Kidney epithelial cell (primary cell): ENCODE measurements around the gene ATP2B1. TPM values are rescaled to one million over a fixed set of nuclear protein-coding genes. Genes with fewer than 3 reads are reported as not detected.

Source experiments
- DNase-seq: peaks from one replicate; pipeline ENCODE4 v3.0.0-alpha.2; 2010; ENCODE audit warnings: low read depth
- H3K27me3 ChIP-seq: 2 replicates; pipeline ENCODE4 v1.6.0; 2011; ENCODE audit warnings: low read length; ENCODE audit not compliant: control insufficient read depth, insufficient read depth
- H3K36me3 ChIP-seq: 2 replicates; pipeline ENCODE4 v1.5.1; 2011; ENCODE audit warnings: low read length; ENCODE audit not compliant: control insufficient read depth, insufficient read depth
- H3K4me3 ChIP-seq: 2 replicates; pipeline ENCODE4 v1.5.1; 2011; ENCODE audit warnings: low read depth, mild to moderate bottlenecking, control low read depth, low read length
- total RNA-seq: library from RNA; depleted of rRNA; stranded (reverse); fragments of >200 nt; gene quantifications from 2 replicates; pipeline ENCODE4 v1.2.3, GENCODE V29; 2015
- TF ChIP-seq, protein P1 (sequence below): IDR thresholded peaks from 2 replicates; pipeline ENCODE4 v1.5.1; 2011; ENCODE audit warnings: mild to moderate bottlenecking, moderate library complexity, low read length, control low read depth, inconsistent platforms; ENCODE audit not compliant: insufficient read depth, poor library complexity, severe bottlenecking

ATP2B1 gene
- total RNA-seq, 1 donor from 2014 or later, result 45.9 TPM

DNA sequence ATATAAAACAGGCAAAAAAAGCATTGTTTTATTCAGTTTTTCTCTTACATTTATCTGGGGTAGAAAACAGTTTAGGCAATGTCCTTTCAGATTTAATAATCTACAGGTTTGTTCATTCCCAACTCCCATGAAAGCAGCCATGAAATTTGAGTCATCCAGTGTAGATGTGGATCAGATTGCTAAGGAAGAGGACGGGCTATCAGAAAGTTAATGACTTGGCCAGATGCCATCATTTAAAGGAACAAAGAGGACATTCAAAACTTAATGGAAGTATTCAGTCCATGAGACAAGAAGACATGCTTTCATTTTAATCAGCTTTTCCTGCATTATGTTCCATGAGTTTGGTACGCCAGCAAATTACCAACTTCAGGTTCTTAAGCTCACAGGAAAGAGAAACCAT, 151.7 kb downstream of the ATP2B1 start:
- Histone ChIP-seq H3K4me3 (no peak overlapping the region), H3K27me3 (no peaks in the 10 kb centered on the region), H3K36me3 (no peaks in the 10 kb centered on the region)
- DNase-seq, result no peak
- TF ChIP-seq, protein P1, sequence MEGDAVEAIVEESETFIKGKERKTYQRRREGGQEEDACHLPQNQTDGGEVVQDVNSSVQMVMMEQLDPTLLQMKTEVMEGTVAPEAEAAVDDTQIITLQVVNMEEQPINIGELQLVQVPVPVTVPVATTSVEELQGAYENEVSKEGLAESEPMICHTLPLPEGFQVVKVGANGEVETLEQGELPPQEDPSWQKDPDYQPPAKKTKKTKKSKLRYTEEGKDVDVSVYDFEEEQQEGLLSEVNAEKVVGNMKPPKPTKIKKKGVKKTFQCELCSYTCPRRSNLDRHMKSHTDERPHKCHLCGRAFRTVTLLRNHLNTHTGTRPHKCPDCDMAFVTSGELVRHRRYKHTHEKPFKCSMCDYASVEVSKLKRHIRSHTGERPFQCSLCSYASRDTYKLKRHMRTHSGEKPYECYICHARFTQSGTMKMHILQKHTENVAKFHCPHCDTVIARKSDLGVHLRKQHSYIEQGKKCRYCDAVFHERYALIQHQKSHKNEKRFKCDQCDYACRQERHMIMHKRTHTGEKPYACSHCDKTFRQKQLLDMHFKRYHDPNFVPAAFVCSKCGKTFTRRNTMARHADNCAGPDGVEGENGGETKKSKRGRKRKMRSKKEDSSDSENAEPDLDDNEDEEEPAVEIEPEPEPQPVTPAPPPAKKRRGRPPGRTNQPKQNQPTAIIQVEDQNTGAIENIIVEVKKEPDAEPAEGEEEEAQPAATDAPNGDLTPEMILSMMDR, result no peak

DNA sequence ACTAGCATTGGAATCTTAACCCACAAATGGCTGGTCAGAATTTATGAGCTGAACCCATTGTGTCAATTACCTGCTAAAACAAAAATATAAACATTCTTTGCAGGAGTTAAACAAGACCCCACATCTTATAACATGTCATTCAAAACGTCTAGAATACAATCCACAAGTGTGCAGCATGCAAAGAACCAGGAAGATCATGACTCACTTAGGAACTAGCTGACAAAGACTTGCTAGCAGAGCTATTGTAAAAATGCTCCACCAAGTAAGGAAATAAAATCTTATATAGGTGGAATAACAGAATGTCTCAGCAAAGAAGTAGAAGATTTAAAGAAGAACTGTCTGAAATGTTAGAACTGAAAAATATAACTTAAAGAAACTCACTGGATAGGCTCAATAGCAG, 156.3 kb downstream of the ATP2B1 start:
- Histone ChIP-seq H3K27me3 (no peaks in the 10 kb centered on the region), H3K36me3 (no peaks in the 10 kb centered on the region), H3K4me3 (no peak overlapping the region)
- TF ChIP-seq, protein P1, result no peak
- DNase-seq, result no peak

DNA sequence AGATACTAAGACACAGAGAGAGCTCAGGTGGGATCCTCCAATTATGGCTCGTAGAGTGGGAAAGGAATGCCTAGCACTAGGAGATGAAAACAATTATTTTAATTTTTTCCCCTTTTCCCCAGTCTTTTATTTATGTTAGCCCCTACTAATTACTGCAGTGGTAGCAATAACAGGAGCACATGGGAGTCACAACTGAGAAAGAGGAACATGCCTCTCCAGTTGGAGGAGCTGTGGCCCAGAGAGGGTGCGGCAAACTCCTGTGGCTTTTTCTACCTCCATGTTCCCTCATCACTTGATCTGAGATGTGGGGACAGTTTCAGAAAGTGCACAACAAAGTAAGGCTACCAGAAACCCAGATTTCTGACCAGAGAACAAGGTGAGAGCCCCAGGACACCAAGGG, 156.9 kb downstream of the ATP2B1 start:
- Histone ChIP-seq H3K36me3 (no peaks in the 10 kb centered on the region), H3K4me3 (no peak overlapping the region), H3K27me3 (no peaks in the 10 kb centered on the region)
- TF ChIP-seq, protein P1, result no peak
- DNase-seq, result no peak

DNA sequence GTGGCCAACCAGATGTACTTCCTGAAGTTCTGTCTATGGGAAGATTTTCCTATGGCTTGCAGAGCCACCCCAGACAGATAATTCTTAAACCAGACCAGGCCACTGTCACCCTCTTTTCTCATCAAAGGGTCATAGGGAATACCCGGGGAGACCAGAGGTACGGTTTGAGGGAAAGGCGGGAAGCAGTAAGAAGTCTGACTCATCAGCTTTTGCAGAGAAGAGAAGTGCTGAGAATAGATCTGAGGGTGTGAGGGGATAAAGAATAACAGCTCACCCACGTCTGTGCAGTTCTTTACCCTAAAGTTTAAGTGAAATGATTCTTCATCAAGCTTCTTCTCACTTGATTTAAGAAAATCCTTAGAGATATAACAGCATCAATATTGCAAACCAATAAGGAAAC, 161.5 kb downstream of the ATP2B1 start:
- Histone ChIP-seq H3K36me3 (no peaks in the 10 kb centered on the region), H3K27me3 (no peaks in the 10 kb centered on the region), H3K4me3 (no peak overlapping the region)
- no peak for DNase-seq
- TF ChIP-seq, protein P1, result no peak

DNA sequence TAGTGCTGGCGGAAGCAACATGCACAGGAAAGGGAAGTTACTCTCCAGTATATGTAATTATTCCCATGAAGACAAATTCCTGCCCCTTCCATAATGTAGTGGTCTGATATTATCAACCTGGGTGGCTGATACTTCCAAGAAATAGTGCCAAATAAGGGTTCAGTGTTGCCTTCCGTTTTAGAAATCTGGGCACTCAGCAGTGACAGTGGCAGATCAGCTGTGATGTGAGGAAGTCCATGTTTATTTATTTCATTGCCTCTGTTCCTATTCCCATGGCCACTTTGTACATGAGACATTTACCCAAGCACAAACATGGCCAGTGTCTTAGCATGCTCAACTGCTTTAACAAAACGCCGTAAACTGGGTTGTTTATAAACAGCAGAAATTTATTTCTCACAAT, 162.5 kb downstream of the ATP2B1 start:
- Histone ChIP-seq H3K4me3 (no peak overlapping the region), H3K36me3 (no peaks in the 10 kb centered on the region), H3K27me3 (no peaks in the 10 kb centered on the region)
- DNase-seq, result no peak
- TF ChIP-seq, protein P1, result no peak

DNA sequence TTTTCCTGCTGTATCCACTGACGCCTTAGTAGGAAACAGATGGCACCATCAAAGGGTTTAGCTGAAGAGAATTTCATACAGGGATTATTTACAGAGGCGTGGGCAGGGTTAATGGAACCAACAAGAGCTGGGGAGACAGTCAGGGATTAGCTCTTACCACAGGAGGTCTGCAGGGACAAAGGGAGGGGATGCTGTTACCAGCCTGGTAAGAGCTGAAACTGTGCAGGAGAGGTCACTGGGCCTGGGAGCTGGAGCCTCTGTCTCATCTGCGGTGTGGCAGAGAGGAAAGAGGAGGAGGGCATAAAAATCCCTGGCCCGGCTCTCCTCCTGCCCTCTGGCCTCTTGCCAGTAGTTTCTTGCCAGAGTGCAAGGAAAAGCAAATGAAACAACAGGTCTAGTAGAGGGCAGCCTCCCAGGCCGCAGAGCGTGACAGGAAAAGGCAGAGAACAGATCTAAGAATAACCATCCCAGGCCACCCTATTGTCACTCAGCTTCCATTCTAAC, 163.9 kb downstream of the ATP2B1 start:
- Histone ChIP-seq H3K36me3 (no peaks in the 10 kb centered on the region), H3K27me3 (no peaks in the 10 kb centered on the region), H3K4me3 (no peak overlapping the region)
- no peak for DNase-seq
- TF ChIP-seq, protein P1, result no peak
